Gastrocnemius medialis (tissue), 4 donors: Measurements from ENCODE around the gene PLXNB1. TPM values are rescaled to one million over a fixed set of nuclear protein-coding genes. Genes with fewer than 3 reads are reported as not detected.
"Not testable (repeated sequence)": the region's sequence is repeated elsewhere in the genome, so short reads cannot be mapped to it uniquely, and the experiment has no call there.

Experiments used
- ATAC-seq, 2 donors: fragments of 150-250 bp; one replicate each; pipeline ENCODE4 v1.9.1; 2016
- DNase-seq, 2 donors: peaks; one replicate each; pipeline ENCODE4 v3.0.0-alpha.2; 2019
- H3K27ac ChIP-seq, 4 donors: fragments of 200-600 bp; sonication (generic); 1 replicate in 1 of 4; 2 replicates in 3 of 4; pipeline ENCODE4 v1.5.1; 2016 to 2018; ENCODE audit warnings: mild to moderate bottlenecking in 2 of 4, moderate library complexity in 1 of 4
- H3K27me3 ChIP-seq, 3 donors: fragments of 200-600 bp; sonication (generic) in 2 of 3; 1 replicate in 1 of 3; 2 replicates in 2 of 3; pipeline versions ENCODE4 v1.5.1 to v1.6.0; 2016 to 2019; ENCODE audit warnings: mild to moderate bottlenecking in 1 of 3, moderate library complexity in 1 of 3
- H3K36me3 ChIP-seq, 2 donors: fragments of 200-600 bp; sonication (generic) in 1 of 2; one replicate each; pipeline ENCODE4 v1.5.1; 2017 to 2018
- H3K4me1 ChIP-seq, 2 donors: fragments of 200-600 bp; sonication (generic) in 1 of 2; one replicate each; pipeline ENCODE4 v1.5.1; 2016 to 2017; ENCODE audit warnings: mild to moderate bottlenecking in 2 of 2
- H3K4me3 ChIP-seq, 4 donors: fragments of 200-600 bp; sonication (generic) in 3 of 4; 1 replicate in 1 of 4; 2 replicates in 3 of 4; pipeline ENCODE4 v1.5.1; 2016 to 2019; ENCODE audit warnings: mild to moderate bottlenecking in 2 of 4
- H3K9me3 ChIP-seq, 3 donors: fragments of 200-600 bp; sonication (generic) in 2 of 3; 1 replicate in 1 of 3; 2 replicates in 2 of 3; pipeline ENCODE4 v1.5.1; 2016 to 2019
- CTCF ChIP-seq, 5 experiments: fragments of 450-650 bp in 3 of 5; fragments of 200-600 bp in 2 of 5; sonication (generic) in 2 of 5; IDR thresholded peaks in 4 of 5; conservative IDR thresholded peaks in 1 of 5; 1 replicate in 4 of 5; 2 replicates in 1 of 5; pipeline ENCODE4 v1.5.1; 2016 to 2019; ENCODE audit warnings: antibody characterized with exemption in 5 of 5, mild to moderate bottlenecking in 3 of 5, moderate library complexity in 3 of 5
- POLR2A ChIP-seq, 2 donors: fragments of 450-650 bp; IDR thresholded peaks; one replicate each; pipeline ENCODE4 v1.6.1; 2017; ENCODE audit warnings: antibody characterized with exemption in 2 of 2, mild to moderate bottlenecking in 2 of 2, moderate library complexity in 2 of 2
- in situ Hi-C, 4 donors: fragments of 200-750 bp; cut with MboI; loops; one replicate each; pipeline versions ENCODE4 v1.15.0 to v1.8.0; 2017; ENCODE audit warnings: low sequenced_read_pairs in 4 of 4
- intact Hi-C: fragments of 100-400 bp; cut with DNase I; formaldehyde crosslinking; loops from one replicate; pipeline ENCODE4 v1.15.1; 2023; ENCODE audit warnings: low total_unique reads
- total RNA-seq, 4 donors: library from RNA; depleted of rRNA; stranded (reverse); fragments of >200 nt; gene quantifications; one replicate each; pipeline versions ENCODE4 v1.1.0 to v1.2.3, GENCODE V29; 2016

PLXNB1 gene
- total RNA-seq, 4 donors from 2014 or later, result 2.8 to 7.2 (median 3.5) TPM

DNA sequence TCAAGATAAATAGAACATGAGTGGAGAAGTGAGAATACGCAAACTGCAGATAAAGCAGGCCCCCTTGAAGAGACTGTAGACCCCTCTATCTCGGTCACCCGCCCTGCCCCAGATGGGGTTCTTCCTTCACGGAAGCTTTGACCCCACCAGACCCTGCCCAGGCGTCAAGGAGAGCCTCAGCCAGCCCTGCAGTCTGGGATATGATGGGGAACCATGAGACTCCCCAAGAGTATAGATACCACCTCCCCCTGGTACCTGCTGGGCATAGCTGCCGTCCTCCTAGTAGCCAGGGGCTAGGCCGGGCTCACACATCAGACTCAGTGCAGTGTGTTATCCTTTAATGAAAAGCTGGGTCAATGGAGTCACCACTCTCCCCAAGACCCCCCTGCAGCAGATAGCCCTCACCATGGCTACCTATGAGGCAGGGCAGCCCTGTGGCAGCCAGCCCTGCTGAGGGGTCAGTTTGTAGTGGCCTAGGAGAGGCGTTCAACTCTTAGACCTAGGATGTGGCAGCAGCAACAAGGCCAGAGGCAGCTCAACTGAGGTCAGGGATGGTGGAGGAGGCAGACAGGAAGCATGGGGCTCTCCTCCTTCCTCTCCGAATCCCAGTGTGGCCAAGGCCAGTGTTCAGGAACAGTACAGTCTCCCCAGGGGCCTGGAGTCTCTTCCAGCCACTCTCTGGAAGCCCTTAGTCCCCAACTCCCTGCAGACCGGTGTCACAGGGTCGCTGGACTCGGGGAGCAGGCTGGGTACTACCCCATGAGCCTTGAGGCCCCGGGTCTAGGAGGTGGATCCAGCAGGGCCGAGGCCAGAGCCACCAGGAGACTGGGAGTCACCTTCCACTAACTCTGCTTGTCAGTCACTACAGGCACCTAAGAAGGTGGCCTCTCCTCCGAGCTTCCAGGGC, 26.1 kb downstream of the PLXNB1 start:
- in situ Hi-C loops, result loop anchor here in 2 of 4 donors (5.0 kb wide), 1 partner anchor 34 kb away; no protein-coding TSS in a partner anchor
- H3K36me3 ChIP-seq, result no peaks in the 10 kb centered on the region
- H3K27ac ChIP-seq, result no peak overlapping the region
- H3K4me1 ChIP-seq, result peaks cover 0 to 5% of the 10 kb centered on the region in 2 donors
- no peaks in the 10 kb centered on the region for H3K27me3 ChIP-seq
- H3K9me3 ChIP-seq, result no peaks in the 10 kb centered on the region
- DNase-seq (peak; percentile 1 to 6), ATAC-seq (no peak)
- no peak for TF ChIP-seq POLR2A (IDR thresholded peaks at IDR 0.05)
- no peak for TF ChIP-seq CTCF (IDR thresholded peaks at IDR 0.05 in 4 of 5, conservative IDR thresholded peaks at IDR 0.05 in 1 of 5)
- intact Hi-C loops, result loop anchor here (5.0 kb wide), 1 partner anchor 144 kb away; no protein-coding TSS in a partner anchor
- H3K4me3 ChIP-seq, result no peak overlapping the region

DNA sequence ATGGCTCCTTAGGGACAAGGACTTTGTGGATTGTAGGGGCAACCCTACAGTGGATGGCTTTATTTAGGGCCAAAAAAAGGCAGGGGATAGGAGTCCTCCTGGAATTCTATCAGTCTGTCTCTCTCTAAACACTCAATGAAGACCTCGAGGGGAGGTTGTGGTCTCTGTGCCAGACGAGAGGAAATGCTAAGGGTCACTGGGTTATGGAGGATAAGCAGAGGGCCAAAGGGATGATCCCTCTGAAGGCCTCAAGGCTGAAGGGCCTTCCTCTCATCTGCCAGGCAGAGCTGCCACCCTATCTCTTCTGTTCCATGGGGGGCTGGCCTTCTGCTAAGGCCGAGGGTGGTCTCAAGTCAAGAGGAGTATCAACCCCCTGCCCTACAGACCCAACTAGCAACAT, 27.0 kb downstream of the PLXNB1 start:
- H3K27ac ChIP-seq, result peak overlapping the region; percentile 1 to 64 (median 44)
- H3K9me3 ChIP-seq, result no peaks in the 10 kb centered on the region
- no peaks in the 10 kb centered on the region for H3K36me3 ChIP-seq
- peaks cover 0 to 5% of the 10 kb centered on the region in 2 donors for H3K4me1 ChIP-seq
- TF ChIP-seq POLR2A (IDR thresholded peaks at IDR 0.05) (no peak), CTCF (IDR thresholded peaks at IDR 0.05 in 4 of 5, conservative IDR thresholded peaks at IDR 0.05 in 1 of 5) (no peak)
- ATAC-seq, result no peak
- no peaks in the 10 kb centered on the region for H3K27me3 ChIP-seq
- no peak for DNase-seq
- H3K4me3 ChIP-seq, result no peak overlapping the region
- intact Hi-C loops (loop anchor here (5.0 kb wide), 1 partner anchor 144 kb away; no protein-coding TSS in a partner anchor), in situ Hi-C loops (loop anchor here in 2 of 4 donors (5.0 kb wide), 1 partner anchor 34 kb away; no protein-coding TSS in a partner anchor)

- Histone ChIP-seq H3K27me3 (no peaks in the 10 kb centered on the region), H3K4me3 (no peak overlapping the region), H3K27ac (peak overlapping the region; percentile 1 to 64 (median 44)), H3K4me1 (peaks cover 0 to 5% of the 10 kb centered on the region in 2 donors), H3K9me3 (no peaks in the 10 kb centered on the region), H3K36me3 (no peaks in the 10 kb centered on the region)
- intact Hi-C loops (loop anchor here (5.0 kb wide), 1 partner anchor 145 kb away; no protein-coding TSS in a partner anchor), in situ Hi-C loops (loop anchor here in 2 of 4 donors (5.0 kb wide), 1 partner anchor 35 kb away; no protein-coding TSS in a partner anchor)
- ATAC-seq, result peak; percentile 77 to 79
- TF ChIP-seq CTCF (IDR thresholded peaks at IDR 0.05 in 4 of 5, conservative IDR thresholded peaks at IDR 0.05 in 1 of 5) (no peak), POLR2A (IDR thresholded peaks at IDR 0.05) (no peak)
- peak; percentile 66 to 80 for DNase-seq
Measured at GRCh38 chr3:48402281-48402732, 27.6 kb downstream of the PLXNB1 start.

DNA sequence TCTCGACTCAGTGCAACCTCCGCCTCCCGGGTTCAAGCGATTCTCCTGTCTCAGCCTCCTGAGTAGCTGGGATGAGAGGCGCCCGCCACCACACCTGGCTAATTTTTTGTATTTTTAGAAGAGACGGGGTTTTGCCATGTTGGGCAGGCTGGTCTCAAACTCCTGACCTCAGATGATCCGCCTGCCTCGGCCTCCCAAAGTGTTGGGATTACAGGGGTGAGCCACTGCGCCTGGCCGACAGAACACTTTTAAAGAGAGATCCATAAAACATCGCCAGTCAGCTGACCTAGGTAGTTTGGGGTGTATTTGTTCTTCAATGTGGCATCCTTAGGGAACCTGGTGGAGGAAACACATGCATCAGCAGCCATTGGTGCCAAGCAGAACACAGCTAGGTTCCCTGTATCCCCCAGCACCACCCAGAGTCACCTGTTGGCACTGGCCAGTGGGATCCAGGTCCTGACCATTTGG, 28.4 kb downstream of the PLXNB1 start:
- not testable (repeated sequence) for H3K4me1 ChIP-seq, H3K9me3 ChIP-seq, ATAC-seq, H3K36me3 ChIP-seq, H3K27me3 ChIP-seq, H3K4me3 ChIP-seq
- peak in 1 of 2 donors; percentile 7 for DNase-seq
- peak overlapping the region; percentile 1 to 44 (median 29) for H3K27ac ChIP-seq
- intact Hi-C loops, result loop anchor here (1.0 to 5.0 kb wide), 2 partner anchors 35 to 146 kb away; no protein-coding TSS in a partner anchor
- in situ Hi-C loops, result loop anchor here in 2 of 4 donors (5.0 kb wide), 1 partner anchor 36 kb away; no protein-coding TSS in a partner anchor
